ENCODE data around the gene FGFBP1. TPM values are rescaled to one million over a fixed set of nuclear protein-coding genes. Genes with fewer than 3 reads are reported as not detected.

The FGFBP1 gene
- total RNA-seq, 1 experiment from 2014 or later = not detected

Other genes starting within 250 kb of the FGFBP1 start
- gene BST1, start 235.7 kb downstream of the FGFBP1 start, total RNA-seq (2014; rRNA removed; shearing (Covaris generic)) = 10.2 and 11.1 TPM in 2 replicates
- 0.02 TPM in 1 of 2 replicates, not detected in the other for gene CD38, start 160.4 kb downstream of the FGFBP1 start, total RNA-seq (2014; rRNA removed; shearing (Covaris generic))
- not detected in 2 replicates for gene FGFBP2, start 24.4 kb upstream of the FGFBP1 start, total RNA-seq (2014; rRNA removed; shearing (Covaris generic))
- gene PROM1, start 145.3 kb upstream of the FGFBP1 start, total RNA-seq (2014; rRNA removed; shearing (Covaris generic)) = 0.27 TPM in 1 of 2 replicates, not detected in the other